Glutamatergic neuron (in vitro differentiated cells): ENCODE measurements around the gene UGT1A3. TPM values are rescaled to one million over a fixed set of nuclear protein-coding genes. Genes with fewer than 3 reads are reported as not detected.

Experiments used
- DNase-seq: peaks from one replicate; pipeline ENCODE4 v3.0.0; 2022
- H3K27ac Mint-ChIP-seq: one replicate; pipeline ENCODE4 v1.8.0; 2020; ENCODE audit warnings: mild to moderate bottlenecking, mixed read lengths, inconsistent platforms; ENCODE audit not compliant: unreplicated experiment
- H3K27me3 Mint-ChIP-seq: one replicate; pipeline ENCODE4 v1.8.0; 2020; ENCODE audit warnings: mild to moderate bottlenecking, moderate library complexity, mixed read lengths, inconsistent platforms; ENCODE audit not compliant: unreplicated experiment
- H3K36me3 Mint-ChIP-seq: one replicate; pipeline ENCODE4 v1.8.0; 2020; ENCODE audit warnings: mild to moderate bottlenecking, mixed read lengths, inconsistent platforms; ENCODE audit not compliant: unreplicated experiment
- H3K4me1 Mint-ChIP-seq: one replicate; pipeline ENCODE4 v1.8.0; 2020; ENCODE audit warnings: mild to moderate bottlenecking, low read depth, mixed read lengths, inconsistent platforms; ENCODE audit not compliant: unreplicated experiment
- H3K4me3 Mint-ChIP-seq: one replicate; pipeline ENCODE4 v1.8.0; 2020; ENCODE audit warnings: mild to moderate bottlenecking, mixed read lengths, inconsistent platforms; ENCODE audit not compliant: unreplicated experiment
- H3K9me3 Mint-ChIP-seq: one replicate; pipeline ENCODE4 v1.8.0; 2020; ENCODE audit warnings: mild to moderate bottlenecking, moderate library complexity, mixed read lengths, inconsistent platforms; ENCODE audit not compliant: unreplicated experiment
- total RNA-seq: library from RNA; stranded (reverse); fragmentation: NEBNext Ultra II Directional; extraction: Animal tissue kit (Norgen Biotek cat#: 25700); gene quantifications from one replicate; pipeline ENCODE4 v1.2.1, GENCODE V29; 2021; ENCODE audit not compliant: unreplicated experiment
- TF ChIP-seq, protein P1 (sequence below): fragments of 200-600 bp; sonication (generic); IDR thresholded peaks from one replicate; pipeline ENCODE4 v1.5.0; 2021; ENCODE audit not compliant: partially characterized antibody, unreplicated experiment

Gene UGT1A3
- total RNA-seq, 1 donor from 2014 or later = not detected

DNA sequence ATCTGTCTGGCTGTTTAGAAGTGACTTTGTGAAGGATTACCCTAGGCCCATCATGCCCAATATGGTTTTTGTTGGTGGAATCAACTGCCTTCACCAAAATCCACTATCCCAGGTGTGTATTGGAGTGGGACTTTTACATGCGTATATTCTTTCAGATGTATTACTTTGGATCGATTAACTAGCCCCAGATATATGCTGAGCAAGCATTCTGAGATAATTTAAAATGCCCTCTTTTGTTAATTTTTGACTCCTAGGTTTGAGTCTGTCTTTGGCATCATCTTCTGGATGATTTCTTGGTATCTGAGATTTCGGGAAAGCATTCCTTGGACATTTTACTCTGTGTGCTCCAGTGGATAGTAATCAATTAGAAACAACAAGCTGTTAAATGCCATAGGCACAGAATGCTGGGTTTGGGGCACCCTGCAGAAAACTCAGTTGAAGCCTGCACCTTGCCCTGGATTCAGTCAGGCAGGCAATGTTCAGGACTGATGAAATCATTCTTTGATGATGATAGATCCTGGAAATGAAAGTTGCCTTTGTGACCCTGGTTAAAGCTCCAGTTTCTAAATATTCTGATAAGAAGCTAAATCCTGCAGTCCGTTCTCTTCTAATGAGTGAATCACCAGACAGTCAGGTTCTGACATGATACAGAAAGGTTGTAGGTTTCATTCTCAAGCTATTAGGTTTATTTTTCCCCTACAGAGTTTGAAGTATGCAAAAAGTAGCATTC lies 32.4 kb downstream of the UGT1A3 start:
- Mint-ChIP-seq H3K27ac (no peak overlapping the region), H3K9me3 (no peaks in the 10 kb centered on the region), H3K27me3 (peaks cover 3% of the 10 kb centered on the region), H3K4me1 (no peaks in the 10 kb centered on the region), H3K4me3 (no peak overlapping the region), H3K36me3 (no peaks in the 10 kb centered on the region)
- no peak for DNase-seq
- TF ChIP-seq, protein P1, sequence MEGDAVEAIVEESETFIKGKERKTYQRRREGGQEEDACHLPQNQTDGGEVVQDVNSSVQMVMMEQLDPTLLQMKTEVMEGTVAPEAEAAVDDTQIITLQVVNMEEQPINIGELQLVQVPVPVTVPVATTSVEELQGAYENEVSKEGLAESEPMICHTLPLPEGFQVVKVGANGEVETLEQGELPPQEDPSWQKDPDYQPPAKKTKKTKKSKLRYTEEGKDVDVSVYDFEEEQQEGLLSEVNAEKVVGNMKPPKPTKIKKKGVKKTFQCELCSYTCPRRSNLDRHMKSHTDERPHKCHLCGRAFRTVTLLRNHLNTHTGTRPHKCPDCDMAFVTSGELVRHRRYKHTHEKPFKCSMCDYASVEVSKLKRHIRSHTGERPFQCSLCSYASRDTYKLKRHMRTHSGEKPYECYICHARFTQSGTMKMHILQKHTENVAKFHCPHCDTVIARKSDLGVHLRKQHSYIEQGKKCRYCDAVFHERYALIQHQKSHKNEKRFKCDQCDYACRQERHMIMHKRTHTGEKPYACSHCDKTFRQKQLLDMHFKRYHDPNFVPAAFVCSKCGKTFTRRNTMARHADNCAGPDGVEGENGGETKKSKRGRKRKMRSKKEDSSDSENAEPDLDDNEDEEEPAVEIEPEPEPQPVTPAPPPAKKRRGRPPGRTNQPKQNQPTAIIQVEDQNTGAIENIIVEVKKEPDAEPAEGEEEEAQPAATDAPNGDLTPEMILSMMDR = no peak

DNA sequence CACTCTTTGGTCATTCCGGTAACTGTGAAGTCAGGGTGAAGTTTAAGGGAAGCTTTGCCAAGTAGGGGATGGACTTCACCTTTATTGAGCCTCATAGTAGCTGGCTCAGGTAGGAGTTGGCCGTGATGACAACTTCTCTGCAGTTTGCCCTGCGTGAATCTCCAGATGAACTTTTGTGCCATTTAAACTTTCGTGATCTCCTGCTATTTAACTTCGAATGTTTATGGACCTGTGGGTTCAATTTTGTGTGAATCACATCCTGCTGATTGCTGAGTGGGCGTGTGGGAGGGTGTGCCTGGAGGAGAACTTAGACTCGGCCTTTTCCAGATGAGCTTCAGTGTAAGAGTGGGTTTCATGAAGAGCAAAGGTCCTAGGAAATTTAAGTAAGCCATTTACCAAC lies 35.4 kb downstream of the UGT1A3 start:
- Mint-ChIP-seq H3K27ac (no peak overlapping the region), H3K36me3 (no peaks in the 10 kb centered on the region), H3K27me3 (peaks cover 3% of the 10 kb centered on the region), H3K4me1 (no peaks in the 10 kb centered on the region), H3K9me3 (no peaks in the 10 kb centered on the region), H3K4me3 (no peak overlapping the region)
- no peak for DNase-seq
- TF ChIP-seq, protein P1 = no peak

DNA sequence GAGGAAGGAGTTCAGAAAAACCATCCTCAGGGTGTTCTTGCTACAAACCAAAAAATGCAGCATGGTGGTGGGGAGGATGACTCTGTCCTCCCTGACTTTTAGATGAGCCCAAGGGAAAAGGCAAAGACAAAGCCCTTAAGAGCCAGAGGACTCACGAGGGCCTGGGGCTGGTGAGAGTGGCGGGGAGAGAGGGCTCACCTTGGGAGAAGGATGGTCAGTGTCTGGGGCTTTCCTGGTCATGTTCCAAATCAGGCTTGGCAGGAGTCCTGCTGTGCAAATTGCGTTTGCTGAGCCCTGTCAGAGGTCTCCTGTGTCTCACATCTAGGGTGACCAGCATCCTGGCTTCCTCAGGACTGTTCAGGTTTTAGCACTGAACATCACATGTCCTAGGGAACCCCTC lies 35.9 kb downstream of the UGT1A3 start:
- Mint-ChIP-seq H3K27me3 (peaks cover 3% of the 10 kb centered on the region), H3K4me3 (no peak overlapping the region), H3K9me3 (no peaks in the 10 kb centered on the region), H3K4me1 (no peaks in the 10 kb centered on the region), H3K36me3 (no peaks in the 10 kb centered on the region), H3K27ac (no peak overlapping the region)
- DNase-seq = no peak
- TF ChIP-seq, protein P1 = no peak

DNA sequence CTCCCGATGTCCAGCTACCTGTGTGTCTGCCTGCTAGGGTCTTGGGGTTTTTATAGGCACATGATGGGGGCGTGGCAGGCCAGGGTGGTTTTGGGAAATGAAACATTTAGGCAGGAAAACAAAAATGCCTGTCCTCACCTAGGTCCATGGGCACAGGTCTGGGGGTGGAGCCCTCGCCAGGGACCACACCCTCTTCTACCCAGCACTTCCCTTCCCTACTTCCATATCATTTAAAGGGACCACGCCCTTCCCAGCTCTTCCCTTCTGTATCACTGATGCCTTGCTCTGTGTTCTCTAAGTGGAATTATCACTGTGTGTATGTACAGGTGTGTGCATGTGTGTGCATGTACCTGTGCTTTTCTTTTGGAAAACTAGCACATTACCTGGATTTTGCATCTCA lies 37.6 kb downstream of the UGT1A3 start:
- H3K4me1 Mint-ChIP-seq = no peaks in the 10 kb centered on the region
- no peak overlapping the region for H3K4me3 Mint-ChIP-seq
- TF ChIP-seq, protein P1 = no peak
- no peaks in the 10 kb centered on the region for H3K36me3 Mint-ChIP-seq
- no peak overlapping the region for H3K27ac Mint-ChIP-seq
- DNase-seq = no peak
- no peaks in the 10 kb centered on the region for H3K27me3 Mint-ChIP-seq
- H3K9me3 Mint-ChIP-seq = no peaks in the 10 kb centered on the region

DNA sequence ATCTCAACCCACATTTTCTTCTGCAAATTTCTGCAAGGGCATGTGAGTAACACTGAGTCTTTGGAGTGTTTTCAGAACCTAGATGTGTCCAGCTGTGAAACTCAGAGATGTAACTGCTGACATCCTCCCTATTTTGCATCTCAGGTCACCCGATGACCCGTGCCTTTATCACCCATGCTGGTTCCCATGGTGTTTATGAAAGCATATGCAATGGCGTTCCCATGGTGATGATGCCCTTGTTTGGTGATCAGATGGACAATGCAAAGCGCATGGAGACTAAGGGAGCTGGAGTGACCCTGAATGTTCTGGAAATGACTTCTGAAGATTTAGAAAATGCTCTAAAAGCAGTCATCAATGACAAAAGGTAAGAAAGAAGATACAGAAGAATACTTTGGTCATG lies 39.2 kb downstream of the UGT1A3 start:
- Mint-ChIP-seq H3K4me3 (no peak overlapping the region), H3K9me3 (no peaks in the 10 kb centered on the region), H3K4me1 (no peaks in the 10 kb centered on the region), H3K27me3 (no peaks in the 10 kb centered on the region), H3K27ac (no peak overlapping the region), H3K36me3 (no peaks in the 10 kb centered on the region)
- TF ChIP-seq, protein P1 = no peak
- DNase-seq = no peak
